Measurements from ENCODE around the gene TAPT1. TPM values are rescaled to one million over a fixed set of nuclear protein-coding genes. Genes with fewer than 3 reads are reported as not detected.

The TAPT1 gene
- total RNA-seq, 6 experiments from 2014 or later: 10.8 to 57.3 (median 40.1) TPM

DNA sequence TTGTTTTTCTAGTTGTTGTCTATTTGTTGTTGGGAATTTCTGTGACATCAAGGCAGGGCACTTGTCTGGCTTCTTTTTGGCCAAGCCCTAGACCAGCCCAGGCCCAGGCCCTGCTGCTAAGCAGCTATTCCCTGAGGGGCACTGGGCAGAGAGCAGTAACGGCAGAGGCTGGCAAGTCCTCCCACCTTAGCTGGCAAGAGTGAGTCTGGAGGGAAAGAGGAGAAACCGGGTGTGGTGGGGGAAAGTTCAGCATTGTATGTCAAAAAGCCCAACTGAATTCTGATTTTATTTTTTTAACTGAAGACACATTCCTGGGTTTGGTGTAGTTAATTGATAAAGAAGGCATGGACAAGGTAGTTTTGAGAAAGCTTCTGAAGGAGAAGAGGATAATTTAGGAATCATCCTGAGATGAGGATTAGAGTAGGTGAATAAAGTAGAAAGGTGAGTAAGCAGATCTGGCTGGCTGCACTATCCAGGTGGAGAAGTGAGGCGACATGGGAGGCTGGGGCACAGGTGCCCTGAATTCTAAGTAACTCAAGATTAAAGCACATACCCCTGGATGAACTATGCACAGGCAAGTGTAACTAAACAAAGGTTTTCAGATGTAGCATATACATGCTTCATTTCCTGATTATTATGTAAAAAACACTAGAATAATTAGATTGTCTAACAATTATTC is 57.4 kb downstream of the TAPT1 start:
- no peaks in the 10 kb centered on the region for H3K27me3 ChIP-seq
- H3K9me3 ChIP-seq: no peaks in the 10 kb centered on the region
- no peak for TF ChIP-seq POLR2A (IDR thresholded peaks at IDR 0.05)
- TF ChIP-seq, protein P1, sequence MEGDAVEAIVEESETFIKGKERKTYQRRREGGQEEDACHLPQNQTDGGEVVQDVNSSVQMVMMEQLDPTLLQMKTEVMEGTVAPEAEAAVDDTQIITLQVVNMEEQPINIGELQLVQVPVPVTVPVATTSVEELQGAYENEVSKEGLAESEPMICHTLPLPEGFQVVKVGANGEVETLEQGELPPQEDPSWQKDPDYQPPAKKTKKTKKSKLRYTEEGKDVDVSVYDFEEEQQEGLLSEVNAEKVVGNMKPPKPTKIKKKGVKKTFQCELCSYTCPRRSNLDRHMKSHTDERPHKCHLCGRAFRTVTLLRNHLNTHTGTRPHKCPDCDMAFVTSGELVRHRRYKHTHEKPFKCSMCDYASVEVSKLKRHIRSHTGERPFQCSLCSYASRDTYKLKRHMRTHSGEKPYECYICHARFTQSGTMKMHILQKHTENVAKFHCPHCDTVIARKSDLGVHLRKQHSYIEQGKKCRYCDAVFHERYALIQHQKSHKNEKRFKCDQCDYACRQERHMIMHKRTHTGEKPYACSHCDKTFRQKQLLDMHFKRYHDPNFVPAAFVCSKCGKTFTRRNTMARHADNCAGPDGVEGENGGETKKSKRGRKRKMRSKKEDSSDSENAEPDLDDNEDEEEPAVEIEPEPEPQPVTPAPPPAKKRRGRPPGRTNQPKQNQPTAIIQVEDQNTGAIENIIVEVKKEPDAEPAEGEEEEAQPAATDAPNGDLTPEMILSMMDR (IDR thresholded peaks at IDR 0.05): no peak
- intact Hi-C loops (cut with DNase I): no loop called here
- H3K27ac ChIP-seq: no peak overlapping the region
- no peaks in the 10 kb centered on the region for H3K4me1 ChIP-seq
- ATAC-seq: no peak
- H3K4me3 ChIP-seq: no peak overlapping the region
- WGBS (ENCODE audit: insufficient coverage, low coverage, low lambda C conversion rate, missing lambda C conversion rate): 46% methylated on average over 3 of the region's 3 CpGs
- peaks cover 0 to 67% (median 22%) of the 10 kb centered on the region in 4 donors for H3K36me3 ChIP-seq
- DNase-seq: no peak

DNA sequence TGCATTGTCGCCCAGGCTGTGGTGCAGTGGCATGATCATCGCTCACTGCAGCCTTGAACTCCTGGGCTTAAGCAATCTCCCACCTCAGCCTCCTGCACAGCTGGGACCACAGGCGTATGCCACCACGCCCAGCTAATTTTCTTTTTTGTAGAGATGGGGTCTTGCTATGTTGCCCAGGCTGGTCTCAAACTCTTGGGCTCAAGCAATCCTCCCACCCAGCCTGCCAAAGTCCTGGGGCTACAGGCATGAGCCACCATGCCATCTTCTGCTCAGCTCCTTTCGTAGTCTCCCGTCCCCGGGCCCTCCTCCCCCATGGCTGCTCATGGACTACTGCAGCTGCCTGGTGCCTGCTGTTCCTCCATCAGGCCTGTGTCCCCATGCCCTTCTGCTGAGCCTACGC is 58.1 kb downstream of the TAPT1 start:
- Histone ChIP-seq H3K9me3 (no peaks in the 10 kb centered on the region), H3K27me3 (no peaks in the 10 kb centered on the region), H3K36me3 (peaks cover 0 to 72% (median 21%) of the 10 kb centered on the region in 4 donors), H3K27ac (no peak overlapping the region), H3K4me1 (no peaks in the 10 kb centered on the region), H3K4me3 (no peak overlapping the region)
- DNase-seq: no peak
- TF ChIP-seq, protein P1 (IDR thresholded peaks at IDR 0.05): no peak
- no peak for TF ChIP-seq POLR2A (IDR thresholded peaks at IDR 0.05)
- ATAC-seq: peak in 1 of 4 donors; percentile 10
- intact Hi-C loops (cut with DNase I): no loop called here
- 100% methylated on average over 8 of the region's 8 CpGs for WGBS (ENCODE audit: insufficient coverage, low coverage, low lambda C conversion rate, missing lambda C conversion rate)

DNA sequence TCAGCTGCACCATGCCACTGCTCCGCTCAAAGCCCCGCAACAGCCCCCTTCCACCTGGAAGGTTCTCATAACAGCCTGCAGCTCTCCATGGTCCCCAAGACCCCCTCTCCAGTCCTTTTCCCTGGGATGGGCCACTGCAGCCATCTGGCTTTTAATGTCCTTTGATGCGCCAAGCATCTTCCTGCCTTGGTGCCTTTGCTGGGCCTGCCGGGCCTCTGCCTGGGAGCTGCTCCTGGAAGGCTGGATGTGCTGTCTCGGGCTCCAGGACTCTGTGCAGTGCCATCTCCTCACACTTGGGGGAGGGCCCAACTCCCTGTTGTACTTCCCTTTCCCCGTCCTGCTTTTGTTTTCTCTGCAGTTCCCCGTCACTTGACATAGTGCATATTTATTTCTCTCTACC is 60.3 kb downstream of the TAPT1 start:
- TF ChIP-seq POLR2A (IDR thresholded peaks at IDR 0.05): no peak
- TF ChIP-seq, protein P1 (IDR thresholded peaks at IDR 0.05): no peak
- no peak overlapping the region for H3K4me3 ChIP-seq
- H3K9me3 ChIP-seq: no peaks in the 10 kb centered on the region
- DNase-seq: no peak
- H3K4me1 ChIP-seq: no peaks in the 10 kb centered on the region
- no peaks in the 10 kb centered on the region for H3K27me3 ChIP-seq
- no peak overlapping the region for H3K27ac ChIP-seq
- ATAC-seq: peak in 1 of 4 donors; percentile 36
- WGBS (ENCODE audit: insufficient coverage, low coverage, low lambda C conversion rate, missing lambda C conversion rate): 95% methylated on average over 6 of the region's 7 CpGs
- H3K36me3 ChIP-seq: peaks cover 0 to 64% (median 16%) of the 10 kb centered on the region in 4 donors
- intact Hi-C loops (cut with DNase I): no loop called here

DNA sequence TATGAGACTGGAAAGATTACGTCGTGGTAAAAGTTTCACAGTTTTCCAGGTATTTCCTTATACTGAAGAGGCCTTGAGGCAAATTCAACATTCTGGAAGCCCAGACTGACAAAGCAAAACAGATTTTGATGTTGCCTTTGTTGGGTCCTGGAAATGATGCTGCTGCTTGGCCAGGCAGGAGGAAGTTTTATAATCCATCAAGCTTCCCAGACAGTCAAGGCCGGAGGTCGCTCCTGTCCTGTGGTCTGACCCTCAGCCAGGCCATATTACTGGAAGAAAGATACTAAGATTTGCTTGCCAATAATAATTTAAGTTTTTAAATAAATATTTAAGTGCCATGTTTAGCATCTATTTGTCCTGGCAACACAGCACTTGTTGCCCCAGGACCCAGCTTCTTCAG is 63.4 kb downstream of the TAPT1 start:
- no peaks in the 10 kb centered on the region for H3K9me3 ChIP-seq
- TF ChIP-seq, protein P1 (IDR thresholded peaks at IDR 0.05): no peak
- H3K36me3 ChIP-seq: peaks cover 0 to 45% (median 9%) of the 10 kb centered on the region in 4 donors
- intact Hi-C loops (cut with DNase I): no loop called here
- no peaks in the 10 kb centered on the region for H3K27me3 ChIP-seq
- H3K4me3 ChIP-seq: no peak overlapping the region
- no peak overlapping the region for H3K27ac ChIP-seq
- WGBS (ENCODE audit: insufficient coverage, low coverage, low lambda C conversion rate, missing lambda C conversion rate): 81% methylated on average over 4 of the region's 4 CpGs
- peak in 3 of 4 donors; percentile 29 to 66 (median 31) for ATAC-seq
- no peaks in the 10 kb centered on the region for H3K4me1 ChIP-seq
- no peak for DNase-seq
